Effector memory CD8-positive, alpha-beta T cell (primary cell): ENCODE data around the gene SLC22A12.

Experiments
- ATAC-seq: fragments of 150-1000 bp; cut with Tn5 transposase; replicated peaks from 2 replicates; pipeline ENCODE4 v1.10.0; 2021; ENCODE audit warnings: mild to moderate bottlenecking, moderate library complexity
- DNase-seq, 3 experiments: peaks; one replicate each; pipeline ENCODE4 v3.0.0; 2021
- H3K27ac Mint-ChIP-seq, 2 donors: one replicate each; pipeline ENCODE4 v1.8.0; 2022; ENCODE audit warnings: mild to moderate bottlenecking in 2 of 2, mixed read lengths in 2 of 2, moderate library complexity in 2 of 2
- H3K27me3 Mint-ChIP-seq, 2 donors: one replicate each; pipeline ENCODE4 v1.8.0; 2022; ENCODE audit warnings: mixed read lengths in 2 of 2
- H3K36me3 Mint-ChIP-seq: one replicate; pipeline ENCODE4 v1.8.0; 2022; ENCODE audit warnings: mild to moderate bottlenecking, moderate library complexity, mixed read lengths; ENCODE audit not compliant: insufficient read depth
- H3K4me1 Mint-ChIP-seq, 2 donors: one replicate each; pipeline ENCODE4 v1.8.0; 2022; ENCODE audit warnings: low read depth in 2 of 2, mixed read lengths in 2 of 2
- H3K4me3 Mint-ChIP-seq, 2 donors: one replicate each; pipeline ENCODE4 v1.8.0; 2022; ENCODE audit warnings: mild to moderate bottlenecking in 2 of 2, mixed read lengths in 2 of 2, moderate library complexity in 2 of 2
- H3K9me3 Mint-ChIP-seq, 2 donors: one replicate each; pipeline ENCODE4 v1.8.0; 2022; ENCODE audit warnings: mixed read lengths in 2 of 2

The SLC22A12 gene

DNA sequence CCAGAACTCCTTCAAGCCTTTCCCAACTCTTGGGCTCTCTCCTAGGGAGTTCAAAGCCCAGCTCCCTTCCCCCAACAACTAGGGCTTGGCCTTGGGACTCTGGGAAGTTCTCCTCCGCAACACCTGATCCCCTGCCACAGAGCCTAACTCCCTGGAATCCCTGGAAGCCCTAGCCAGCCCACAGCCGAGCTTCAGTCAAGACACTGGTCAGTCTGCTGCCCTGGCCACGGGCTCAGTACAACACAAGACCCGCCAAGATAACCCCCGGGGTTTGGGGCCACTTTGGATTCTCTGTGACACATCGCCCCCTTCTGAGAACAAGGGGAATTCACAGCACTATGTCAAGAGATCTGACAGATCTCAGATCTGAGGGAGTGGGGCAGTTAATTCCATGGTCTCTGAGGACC lies 58.3 kb downstream of the SLC22A12 start:
- H3K4me1 Mint-ChIP-seq = peaks cover 4 to 7% of the 10 kb centered on the region in 2 donors
- H3K36me3 Mint-ChIP-seq = peaks cover 2% of the 10 kb centered on the region
- H3K9me3 Mint-ChIP-seq = no peaks in the 10 kb centered on the region
- no peak for DNase-seq
- no peak overlapping the region for H3K4me3 Mint-ChIP-seq
- H3K27me3 Mint-ChIP-seq = peaks cover 36 to 75% of the 10 kb centered on the region in 2 donors
- H3K27ac Mint-ChIP-seq = no peak overlapping the region
- no peak for ATAC-seq

DNA sequence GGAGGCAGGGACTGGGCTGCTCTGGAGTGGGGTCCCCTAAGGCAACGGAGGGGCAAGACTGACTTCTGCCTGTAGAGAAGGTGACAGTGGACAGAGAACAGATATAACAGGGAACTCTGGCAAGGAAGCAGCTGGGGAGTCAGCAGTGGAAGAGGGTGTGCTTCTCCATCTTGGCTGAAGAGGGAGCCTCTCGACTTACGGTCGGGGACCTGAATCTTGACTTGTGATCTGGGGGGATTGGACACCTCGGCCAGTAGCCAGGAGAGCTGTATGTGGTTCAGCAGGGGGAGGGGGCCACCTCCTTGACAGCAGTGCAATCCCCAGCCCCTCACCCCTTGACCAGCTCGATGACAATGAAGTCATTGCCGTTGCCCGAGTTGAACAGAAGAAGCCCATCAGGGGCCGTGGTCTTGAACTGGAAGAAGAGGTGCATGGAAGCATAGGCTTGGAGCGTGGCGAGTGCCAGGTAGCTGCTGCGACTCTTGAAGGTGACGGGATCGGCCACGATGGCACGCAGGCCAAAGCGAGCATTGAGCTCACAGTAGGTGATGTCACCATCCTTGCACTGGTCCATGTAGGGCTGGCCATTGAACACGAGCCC lies 60.0 kb downstream of the SLC22A12 start:
- ATAC-seq = no peak

More for the DNA sequence above, 60.0 kb downstream of the SLC22A12 start:
- Mint-ChIP-seq H3K36me3 (peaks cover 2% of the 10 kb centered on the region), H3K4me3 (no peak overlapping the region), H3K27me3 (peaks cover 26 to 58% of the 10 kb centered on the region in 2 donors), H3K4me1 (peaks cover 4 to 7% of the 10 kb centered on the region in 2 donors), H3K9me3 (no peaks in the 10 kb centered on the region), H3K27ac (no peak overlapping the region)
- no peak for DNase-seq
